GM12878 (cell line): Measurements from ENCODE around the gene SIGLEC14. TPM values are rescaled to one million over a fixed set of nuclear protein-coding genes. Genes with fewer than 3 reads are reported as not detected.

ENCODE experiments used
- ATAC-seq: fragments of 200-7000 bp; cut with Tn5 transposase; 3 replicates; pipeline ENCODE4 v1.9.1; 2020; ENCODE audit warnings: mild to moderate bottlenecking, moderate library complexity
- BruUV-seq: library from RNA; stranded (reverse); fragments of 400-500 nt; replicated peaks from 2 replicates; lab custom pipeline; 2021; lab: Mats Ljungman, UMichigan
- CTCF ChIA-PET: fragments of 300-600 bp; sonication (Branson Sonifier 250); formaldehyde crosslinking; extraction: SDS; loops from one replicate; lab custom pipeline; 2021; ENCODE audit warnings: inconsistent platforms; lab: Yijun Ruan, JAX
- POLR2A ChIA-PET: fragments of 350-600 bp; formaldehyde crosslinking; extraction: SDS; loops from one replicate; lab custom pipeline; 2021; ENCODE audit warnings: inconsistent platforms; lab: Charles Lee
- RAD21 ChIA-PET: fragments of 300-600 bp; sonication (Branson Sonifier 250); formaldehyde crosslinking; loops from one replicate; lab custom pipeline; 2023; ENCODE audit warnings: antibody characterized with exemption; ENCODE audit not compliant: unreplicated experiment; lab: Charles Lee
- SMC1A ChIA-PET: fragments of 300-600 bp; sonication (Branson Sonifier 250); formaldehyde crosslinking; loops from one replicate; lab custom pipeline; 2023; ENCODE audit not compliant: unreplicated experiment, uncharacterized antibody; lab: Charles Lee
- DNase-seq: peaks from one replicate; pipeline ENCODE4 v3.0.0-alpha.2; 2011; ENCODE audit warnings: low read depth, low spot score
- FAIRE-seq: peaks from 3 replicates; lab custom pipeline; 2011; peaks lifted over from hg19 to GRCh38; lab: Jason Lieb, UNC
- H2AFZ ChIP-seq: 2 replicates; pipeline ENCODE4 v1.6.0; 2011; ENCODE audit warnings: low read depth, low read length, control low read depth; ENCODE audit not compliant: control insufficient read depth
- H3K27ac ChIP-seq: 2 replicates; pipeline ENCODE4 v1.5.1; 2011; ENCODE audit warnings: control low read depth; ENCODE audit not compliant: control insufficient read depth, insufficient read depth
- H3K27me3 ChIP-seq, 2 experiments: replicated peaks in 1 of 2; 2 replicates each; pipeline versions ENCODE4 v1.6.0 to v1.6.1; 2011; ENCODE audit warnings: low read length in 1 of 2; ENCODE audit not compliant: control insufficient read depth in 2 of 2, insufficient read depth in 2 of 2
- H3K36me3 ChIP-seq, 2 experiments: 2 replicates each; pipeline ENCODE4 v1.5.1; 2011; ENCODE audit warnings: low read length in 1 of 2; ENCODE audit not compliant: control insufficient read depth in 2 of 2, insufficient read depth in 2 of 2
- H3K4me1 ChIP-seq: 2 replicates; pipeline ENCODE4 v1.6.1; 2011; ENCODE audit warnings: mild to moderate bottlenecking, low read length, moderate library complexity, mixed read lengths; ENCODE audit not compliant: control insufficient read depth, insufficient read depth
- H3K4me2 ChIP-seq: 2 replicates; pipeline ENCODE4 v1.6.0; 2011; ENCODE audit warnings: control low read depth; ENCODE audit not compliant: control insufficient read depth, insufficient read depth
- H3K4me3 ChIP-seq: fragments of 200-600 bp; sonication (generic); 2 replicates; pipeline ENCODE4 v1.5.1; 2016
- H3K79me2 ChIP-seq: 2 replicates; pipeline ENCODE4 v1.6.0; 2011; ENCODE audit warnings: low read length; ENCODE audit not compliant: control insufficient read depth, insufficient read depth
- H3K9ac ChIP-seq: 2 replicates; pipeline ENCODE4 v1.8.0; 2011; ENCODE audit warnings: low read length, control low read depth, mixed read lengths; ENCODE audit not compliant: control insufficient read depth, insufficient read depth
- H3K9me3 ChIP-seq: replicated peaks from 3 replicates; pipeline ENCODE4 v1.5.1; 2011; ENCODE audit warnings: mild to moderate bottlenecking, low read length; ENCODE audit not compliant: control insufficient read depth, insufficient read depth
- H4K20me1 ChIP-seq: 2 replicates; pipeline ENCODE4 v1.6.0; 2011; ENCODE audit not compliant: control insufficient read depth, insufficient read depth
- ATF3 ChIP-seq: IDR thresholded peaks from 2 replicates; pipeline ENCODE4 v1.6.1; 2011; ENCODE audit warnings: low read depth, mild to moderate bottlenecking, low read length, moderate library complexity, borderline replicate concordance; ENCODE audit errors: extremely low read depth
- SKIL ChIP-seq: fragments of 450-650 bp; IDR thresholded peaks from 2 replicates; pipeline ENCODE4 v1.6.1; 2017; ENCODE audit warnings: mild to moderate bottlenecking, low read depth, inconsistent platforms; ENCODE audit not compliant: poor library complexity, severe bottlenecking
- WGBS: methylation state at CpG from one replicate; pipeline ENCODE4 v1.1.6; 2016; ENCODE audit warnings: low lambda C conversion rate; ENCODE audit not compliant: insufficient replicate concordance, insufficient coverage; ENCODE audit errors: missing lambda C conversion rate; 5-methylcytosine and 5-hydroxymethylcytosine counted together
- in situ Hi-C: fragments of 300-500 bp; cut with MboI; formaldehyde crosslinking; loops from 9 replicates; pipeline ENCODE4 v1.14.3; 2018; ENCODE audit warnings: mixed read lengths
- intact Hi-C: fragments of 100-400 bp; cut with micrococcal nuclease; formaldehyde crosslinking; loops from one replicate; pipeline ENCODE4 v1.14.2; 2022; ENCODE audit not compliant: unreplicated experiment
- polyA plus RNA-seq, 11 experiments: library from polyadenylated mRNA; depleted of rRNA in 4 of 11; unstranded in 6 of 11; stranded (reverse) in 5 of 11; fragments of >200 nt; fragmentation: Nextera tagmentation in 4 of 11; fragmentation: Illumina TruSeq in 1 of 11; extraction: Ambion mirVana in 4 of 11; extraction: Trizol in 1 of 11; gene quantifications; 1 replicate in 1 of 11; 2 replicates in 10 of 11; pipeline versions ENCODE4 v1.2.1 to v1.2.3, GENCODE V29; 2011 to 2016; ENCODE audit warnings: inconsistent platforms in 2 of 11, missing spikeins in 2 of 11, low read depth in 1 of 11
- total RNA-seq, 4 experiments: library from RNA; depleted of rRNA in 3 of 4; stranded (reverse); fragments of >200 nt in 3 of 4; fragmentation: Illumina TruSeq in 1 of 4; extraction: Trizol in 1 of 4; gene quantifications; 2 replicates each; pipeline versions ENCODE4 v1.2.1 to v1.2.3, GENCODE V29; 2013 to 2021
- TF ChIP-seq, protein P1 (sequence below): fragments of 450-650 bp; formaldehyde crosslinking; IDR thresholded peaks from 2 replicates; pipeline ENCODE4 v1.5.0; 2022; ENCODE audit warnings: mild to moderate bottlenecking, missing genetic modification characterization

SIGLEC14 gene
- total and polyA plus RNA-seq, 10 of the 15 experiments (the other 5 are each of a cell fraction or from before 2014, with no cell fraction given) = 0.57 to 8.4 (median 4.6) TPM

- no peak for TF ChIP-seq ATF3
Measured at GRCh38 chr19:51694318-51695085, 47.9 kb upstream of the SIGLEC14 start (continued).

GRCh38 chr19:51693819-51694218 is 47.2 kb upstream of the SIGLEC14 start:
- BruUV-seq = no TSS peak
- RAD21 ChIA-PET = no interaction called here
- no peak for TF ChIP-seq SKIL
- TF ChIP-seq, protein P1, sequence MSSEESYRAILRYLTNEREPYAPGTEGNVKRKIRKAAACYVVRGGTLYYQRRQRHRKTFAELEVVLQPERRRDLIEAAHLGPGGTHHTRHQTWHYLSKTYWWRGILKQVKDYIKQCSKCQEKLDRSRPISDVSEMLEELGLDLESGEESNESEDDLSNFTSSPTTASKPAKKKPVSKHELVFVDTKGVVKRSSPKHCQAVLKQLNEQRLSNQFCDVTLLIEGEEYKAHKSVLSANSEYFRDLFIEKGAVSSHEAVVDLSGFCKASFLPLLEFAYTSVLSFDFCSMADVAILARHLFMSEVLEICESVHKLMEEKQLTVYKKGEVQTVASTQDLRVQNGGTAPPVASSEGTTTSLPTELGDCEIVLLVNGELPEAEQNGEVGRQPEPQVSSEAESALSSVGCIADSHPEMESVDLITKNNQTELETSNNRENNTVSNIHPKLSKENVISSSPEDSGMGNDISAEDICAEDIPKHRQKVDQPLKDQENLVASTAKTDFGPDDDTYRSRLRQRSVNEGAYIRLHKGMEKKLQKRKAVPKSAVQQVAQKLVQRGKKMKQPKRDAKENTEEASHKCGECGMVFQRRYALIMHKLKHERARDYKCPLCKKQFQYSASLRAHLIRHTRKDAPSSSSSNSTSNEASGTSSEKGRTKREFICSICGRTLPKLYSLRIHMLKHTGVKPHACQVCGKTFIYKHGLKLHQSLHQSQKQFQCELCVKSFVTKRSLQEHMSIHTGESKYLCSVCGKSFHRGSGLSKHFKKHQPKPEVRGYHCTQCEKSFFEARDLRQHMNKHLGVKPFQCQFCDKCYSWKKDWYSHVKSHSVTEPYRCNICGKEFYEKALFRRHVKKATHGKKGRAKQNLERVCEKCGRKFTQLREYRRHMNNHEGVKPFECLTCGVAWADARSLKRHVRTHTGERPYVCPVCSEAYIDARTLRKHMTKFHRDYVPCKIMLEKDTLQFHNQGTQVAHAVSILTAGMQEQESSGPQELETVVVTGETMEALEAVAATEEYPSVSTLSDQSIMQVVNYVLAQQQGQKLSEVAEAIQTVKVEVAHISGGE (CRISPR knock-in tag) = no peak
- SMC1A ChIA-PET = no interaction called here
- POLR2A ChIA-PET = no interaction called here
- Histone ChIP-seq H4K20me1 (no peaks in the 10 kb centered on the region), H3K4me1 (no peaks in the 10 kb centered on the region), H3K79me2 (no peaks in the 10 kb centered on the region), H3K27ac (no peak overlapping the region), H3K36me3 (no peaks in the 10 kb centered on the region), H3K4me3 (no peak overlapping the region), H2AFZ (no peak overlapping the region), H3K9ac (no peak overlapping the region), H3K27me3 (no peaks in the 10 kb centered on the region; a peak in 1 of 4 replicates), H3K9me3 (no peaks in the 10 kb centered on the region), H3K4me2 (no peak overlapping the region)
- intact Hi-C loops = no loop called here
- DNase-seq (no peak), ATAC-seq (no peak), FAIRE-seq (no peak)
- CTCF ChIA-PET = no interaction called here
- in situ Hi-C loops = no loop called here
- whole genome bisulfite sequencing = 25% methylated on average over 2 of the region's 2 CpGs
